SU-DHL-6 (cell line): ENCODE results near the gene SMAD3.

Source experiments
- H2AFZ ChIP-seq: fragments of 200-600 bp; sonication (generic); 2 replicates; pipeline ENCODE4 v1.6.1; 2014; ENCODE audit warnings: low read depth, mild to moderate bottlenecking, moderate library complexity, mixed read lengths, antibody characterized with exemption, low read length; ENCODE audit not compliant: severe bottlenecking
- H3F3A ChIP-seq: fragments of 200-600 bp; shearing (Covaris generic); 2 replicates; pipeline ENCODE4 v1.6.0; 2016; ENCODE audit warnings: antibody characterized with exemption, mild to moderate bottlenecking; ENCODE audit not compliant: insufficient read depth
- H3K27ac ChIP-seq: fragments of 200-600 bp; sonication (generic); 2 replicates; pipeline ENCODE4 v1.5.1; 2016; ENCODE audit warnings: low read depth, mild to moderate bottlenecking, low read length, moderate library complexity, mixed read lengths
- H3K27me3 ChIP-seq: fragments of 200-600 bp; sonication (generic), shearing (Covaris generic); 2 replicates; pipeline ENCODE4 v1.6.0; 2014; ENCODE audit warnings: mild to moderate bottlenecking, low read length
- H3K36me3 ChIP-seq: fragments of 200-600 bp; sonication (generic); 2 replicates; pipeline ENCODE4 v1.6.1; 2014; ENCODE audit warnings: mild to moderate bottlenecking, low read length, mixed read lengths
- H3K4me2 ChIP-seq: fragments of 300-600, 200-600 bp; shearing (Covaris generic), sonication (generic); 2 replicates; pipeline ENCODE4 v1.6.0; 2014; ENCODE audit warnings: low read length, low read depth, mild to moderate bottlenecking; ENCODE audit not compliant: poor library complexity, severe bottlenecking
- H3K4me3 ChIP-seq: fragments of 200-600 bp; sonication (generic); 2 replicates; pipeline ENCODE4 v1.5.1; 2014; ENCODE audit warnings: antibody characterized with exemption, low read length, mild to moderate bottlenecking, mixed read lengths; ENCODE audit not compliant: insufficient read depth, poor library complexity, severe bottlenecking
- H3K79me2 ChIP-seq: fragments of 200-600 bp; sonication (generic); 2 replicates; pipeline ENCODE4 v1.6.1; 2014; ENCODE audit warnings: mild to moderate bottlenecking, low read length, moderate library complexity; ENCODE audit not compliant: insufficient read depth
- H3K9ac ChIP-seq: fragments of 200-600 bp; sonication (generic); 2 replicates; pipeline ENCODE4 v1.7.0; 2014; ENCODE audit warnings: mild to moderate bottlenecking, low read length
- H3K9me2 ChIP-seq: fragments of 200-600 bp; sonication (generic); replicated peaks from 2 replicates; pipeline ENCODE4 v1.6.1; 2014; ENCODE audit warnings: low read length; ENCODE audit not compliant: insufficient read depth
- H3K9me3 ChIP-seq: fragments of 200-600 bp; sonication (generic); 2 replicates; pipeline ENCODE4 v1.6.1; 2014; ENCODE audit warnings: low read length, mixed read lengths; ENCODE audit not compliant: insufficient read depth
- H4K20me1 ChIP-seq: fragments of 200-600 bp; sonication (generic); 2 replicates; pipeline ENCODE4 v1.6.1; 2014; ENCODE audit warnings: low read depth, mild to moderate bottlenecking, antibody characterized with exemption, low read length, moderate library complexity, mixed read lengths
- EZH2phosphoT487 ChIP-seq: fragments of 200-600 bp; sonication (generic), shearing (Covaris generic); conservative IDR thresholded peaks from 2 replicates; pipeline ENCODE4 v1.6.1; 2018; ENCODE audit warnings: mild to moderate bottlenecking, antibody characterized with exemption, low read length, moderate library complexity, mixed read lengths
- TF ChIP-seq, protein P1 (sequence below): fragments of 200-600 bp; sonication (generic); IDR thresholded peaks from one replicate; pipeline ENCODE4 v1.5.1; 2017; ENCODE audit warnings: antibody characterized with exemption, mild to moderate bottlenecking, low read length, moderate library complexity; ENCODE audit not compliant: insufficient read depth, poor library complexity, severe bottlenecking

SMAD3 gene

DNA sequence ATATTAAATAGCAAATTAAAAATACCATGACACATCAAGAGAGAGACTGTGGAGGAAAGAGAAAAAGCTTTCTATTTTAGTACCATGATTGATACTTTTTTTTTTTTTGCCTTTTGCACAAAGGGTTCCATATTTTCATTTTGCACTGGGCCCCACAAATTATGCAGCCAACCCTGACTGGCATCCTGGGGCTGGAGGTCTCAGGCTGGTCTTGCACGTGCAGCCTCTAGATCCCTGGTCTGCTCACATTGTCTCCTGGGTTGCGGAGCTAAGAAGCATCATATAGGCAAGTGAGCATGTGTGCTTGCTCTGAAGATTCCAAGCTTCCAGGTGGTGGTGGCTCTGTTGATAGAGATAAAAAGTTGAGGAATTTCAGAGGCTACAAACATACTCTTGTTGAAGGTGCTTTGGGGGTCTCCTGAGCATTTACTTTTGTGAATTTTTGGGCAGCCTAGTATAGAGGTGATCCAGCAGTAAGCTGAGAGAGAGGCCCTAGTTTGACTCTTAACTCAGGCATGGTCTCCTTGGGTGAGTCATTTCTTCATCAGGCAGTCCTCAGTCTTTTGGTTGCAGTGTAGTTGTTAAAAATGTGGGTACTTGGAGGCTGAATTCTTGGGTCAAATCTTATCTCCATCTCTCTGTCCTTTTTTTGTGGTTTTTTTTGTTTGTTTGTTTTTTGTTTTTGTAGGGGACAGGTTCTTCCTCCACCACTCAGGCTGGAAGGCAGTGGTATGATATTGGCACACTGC, 31.3 kb downstream of the SMAD3 start:
- Histone ChIP-seq H3K9me2 (no peaks in the 10 kb centered on the region), H4K20me1 (no peaks in the 10 kb centered on the region), H3K36me3 (no peaks in the 10 kb centered on the region), H3F3A (peaks cover 12% of the 10 kb centered on the region), H3K27me3 (no peaks in the 10 kb centered on the region), H3K27ac (no peak overlapping the region), H3K4me3 (no peak overlapping the region), H3K9me3 (no peaks in the 10 kb centered on the region), H3K4me2 (no peak overlapping the region), H3K79me2 (peaks cover 22% of the 10 kb centered on the region), H3K9ac (no peak overlapping the region), H2AFZ (no peak overlapping the region)
- TF ChIP-seq EZH2phosphoT487 = no peak
- TF ChIP-seq, protein P1, sequence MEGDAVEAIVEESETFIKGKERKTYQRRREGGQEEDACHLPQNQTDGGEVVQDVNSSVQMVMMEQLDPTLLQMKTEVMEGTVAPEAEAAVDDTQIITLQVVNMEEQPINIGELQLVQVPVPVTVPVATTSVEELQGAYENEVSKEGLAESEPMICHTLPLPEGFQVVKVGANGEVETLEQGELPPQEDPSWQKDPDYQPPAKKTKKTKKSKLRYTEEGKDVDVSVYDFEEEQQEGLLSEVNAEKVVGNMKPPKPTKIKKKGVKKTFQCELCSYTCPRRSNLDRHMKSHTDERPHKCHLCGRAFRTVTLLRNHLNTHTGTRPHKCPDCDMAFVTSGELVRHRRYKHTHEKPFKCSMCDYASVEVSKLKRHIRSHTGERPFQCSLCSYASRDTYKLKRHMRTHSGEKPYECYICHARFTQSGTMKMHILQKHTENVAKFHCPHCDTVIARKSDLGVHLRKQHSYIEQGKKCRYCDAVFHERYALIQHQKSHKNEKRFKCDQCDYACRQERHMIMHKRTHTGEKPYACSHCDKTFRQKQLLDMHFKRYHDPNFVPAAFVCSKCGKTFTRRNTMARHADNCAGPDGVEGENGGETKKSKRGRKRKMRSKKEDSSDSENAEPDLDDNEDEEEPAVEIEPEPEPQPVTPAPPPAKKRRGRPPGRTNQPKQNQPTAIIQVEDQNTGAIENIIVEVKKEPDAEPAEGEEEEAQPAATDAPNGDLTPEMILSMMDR = no peak

DNA sequence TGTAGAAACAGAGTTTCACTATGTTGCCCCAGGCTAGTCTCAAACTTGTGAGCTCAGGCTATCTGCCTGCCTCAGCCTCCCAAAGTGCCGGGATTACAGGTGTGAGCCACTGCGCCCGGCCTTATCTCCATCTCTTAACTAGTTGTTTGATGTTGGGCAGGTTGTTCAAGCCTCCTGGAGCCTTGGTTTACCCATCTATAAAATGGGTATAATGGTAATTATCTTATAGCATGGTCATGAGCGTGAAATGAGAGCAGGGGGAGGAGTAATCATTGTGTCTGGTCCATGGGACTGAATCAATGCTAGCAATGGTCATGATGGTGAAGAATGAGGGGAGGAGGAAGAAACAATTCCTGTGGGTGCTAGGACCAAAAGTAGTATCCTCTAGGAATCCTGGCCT, 32.0 kb downstream of the SMAD3 start:
- Histone ChIP-seq H4K20me1 (no peaks in the 10 kb centered on the region), H3K79me2 (peaks cover 29% of the 10 kb centered on the region), H3K27me3 (no peaks in the 10 kb centered on the region), H3K4me3 (no peak overlapping the region), H3K9me2 (no peaks in the 10 kb centered on the region), H3K4me2 (no peak overlapping the region), H3K27ac (no peak overlapping the region), H2AFZ (no peak overlapping the region), H3K36me3 (no peaks in the 10 kb centered on the region), H3K9ac (no peak overlapping the region), H3K9me3 (no peaks in the 10 kb centered on the region), H3F3A (peaks cover 11% of the 10 kb centered on the region; the same call in 1 of the 2 replicates)
- TF ChIP-seq, protein P1 = no peak
- no peak for TF ChIP-seq EZH2phosphoT487

DNA sequence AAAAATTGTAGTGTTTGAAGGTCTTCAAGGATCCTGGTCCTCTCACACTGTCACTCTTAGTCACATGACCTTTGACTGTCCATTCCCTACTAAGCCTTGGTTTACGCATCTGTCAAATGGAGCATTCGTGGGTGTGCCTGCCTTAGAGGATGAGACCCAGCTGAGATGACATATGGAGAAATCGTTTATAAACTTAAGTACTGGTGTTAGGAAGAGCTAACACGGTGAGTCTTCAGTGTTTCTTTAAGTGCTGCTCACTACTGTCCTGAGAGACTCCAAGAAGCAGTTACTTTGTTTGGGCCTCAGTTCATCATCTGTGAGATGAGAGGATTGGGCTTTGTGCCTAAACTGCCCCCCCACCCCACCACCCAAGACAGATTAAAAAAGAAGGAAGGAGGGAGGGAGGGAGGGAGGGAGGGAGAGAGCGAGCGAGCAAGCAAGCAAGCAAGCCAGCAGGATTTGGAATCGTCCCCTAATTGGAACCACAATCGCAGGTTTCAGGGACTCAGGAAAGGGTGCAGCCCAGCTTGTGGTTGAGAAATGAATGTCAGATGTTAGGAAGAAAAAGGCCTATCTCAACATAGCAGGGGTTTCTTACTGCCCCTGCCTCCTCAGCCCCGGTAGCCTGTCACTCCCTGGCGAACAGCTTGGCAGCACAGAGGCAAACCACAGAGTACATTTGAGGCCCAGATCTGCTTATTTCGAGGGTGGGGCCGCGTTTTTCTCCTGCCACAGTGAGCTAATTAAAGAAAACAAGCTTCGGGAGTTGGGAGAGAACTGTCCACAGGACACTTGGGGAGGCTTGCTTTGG, 32.7 kb downstream of the SMAD3 start:
- no peak overlapping the region for H3K27ac ChIP-seq
- H4K20me1 ChIP-seq = no peaks in the 10 kb centered on the region
- TF ChIP-seq EZH2phosphoT487 = no peak
- TF ChIP-seq, protein P1 = no peak
- no peak overlapping the region for H3K4me3 ChIP-seq
- H3K27me3 ChIP-seq = no peaks in the 10 kb centered on the region
- H3K36me3 ChIP-seq = no peaks in the 10 kb centered on the region
- no peak overlapping the region for H3K4me2 ChIP-seq
- no peak overlapping the region for H2AFZ ChIP-seq
- H3K9ac ChIP-seq = no peak overlapping the region
- no peaks in the 10 kb centered on the region for H3K9me3 ChIP-seq
- no peaks in the 10 kb centered on the region for H3K9me2 ChIP-seq
- H3K79me2 ChIP-seq = peaks cover 36% of the 10 kb centered on the region
- peaks cover 6% of the 10 kb centered on the region; the same call in 1 of the 2 replicates for H3F3A ChIP-seq
